GM18867 (cell line): ENCODE results near the gene FPR2.

Experiments
- ATAC-seq: cut with Tn5 transposase; IDR thresholded peaks from one replicate; pipeline ENCODE4 v1.9.1; 2021; ENCODE audit warnings: mild to moderate bottlenecking, moderate library complexity; ENCODE audit not compliant: unreplicated experiment

The FPR2 gene

DNA sequence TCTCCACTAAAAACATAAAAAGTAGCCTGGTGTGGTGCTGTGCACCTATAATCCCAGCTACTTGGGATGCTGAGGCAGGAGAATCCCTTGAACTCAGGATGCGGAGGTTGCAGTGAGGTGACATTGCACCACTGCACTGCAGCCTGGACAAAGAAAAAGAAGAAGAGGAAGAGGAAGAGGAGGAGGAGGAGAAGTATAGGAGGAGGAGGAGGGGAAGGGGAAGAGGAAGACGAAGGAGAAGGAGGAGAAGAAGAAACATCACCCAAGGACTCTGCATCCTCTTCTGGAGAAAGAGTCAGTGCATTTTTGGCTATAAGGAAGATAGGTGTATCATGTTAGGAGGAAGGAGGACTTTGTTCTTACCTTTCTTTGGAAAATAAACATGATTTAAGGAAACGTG is 21.0 kb downstream of the FPR2 start:
- no peak for ATAC-seq

- ATAC-seq, result no peak
Measured at GRCh38 chr19:51783372-51783771, 22.4 kb downstream of the FPR2 start.

- no peak for ATAC-seq
Measured at GRCh38 chr19:51784109-51784785, 23.3 kb downstream of the FPR2 start.

DNA sequence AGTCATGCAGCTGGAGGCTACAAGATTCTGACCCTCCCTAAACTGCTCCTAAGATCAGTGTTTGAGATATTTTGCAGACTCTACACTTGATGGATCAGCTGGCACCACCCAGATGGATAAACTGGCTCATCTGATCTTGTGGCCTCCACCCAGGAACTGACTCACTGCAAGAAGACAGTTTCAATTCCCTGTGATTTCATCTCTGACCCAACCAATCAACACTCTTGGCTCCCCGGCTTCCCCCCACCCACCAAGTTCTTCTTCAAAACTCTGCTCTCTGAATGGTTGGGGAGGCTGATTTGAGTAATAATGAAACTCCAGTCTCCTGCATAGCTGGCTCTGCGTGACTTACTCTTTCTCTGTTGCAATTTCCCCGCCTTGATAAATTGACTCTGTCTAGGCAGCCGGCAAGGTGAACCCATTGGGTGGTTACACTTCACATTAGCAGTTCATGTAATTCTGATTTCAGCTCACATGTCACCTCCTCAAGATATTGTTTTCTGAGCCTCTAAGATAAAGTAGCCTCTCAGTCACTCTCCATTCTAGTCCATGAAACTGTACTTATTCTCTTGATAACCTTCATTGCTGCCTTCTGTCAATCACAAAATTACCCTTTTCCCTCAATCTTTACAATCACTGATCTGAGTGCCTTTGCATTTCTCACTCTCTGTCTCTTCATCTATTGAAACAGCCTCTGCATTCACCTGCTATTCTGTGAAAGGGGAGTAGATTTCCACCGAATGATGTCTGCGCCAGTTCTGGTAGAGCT is 24.1 kb downstream of the FPR2 start:
- ATAC-seq, result no peak

DNA sequence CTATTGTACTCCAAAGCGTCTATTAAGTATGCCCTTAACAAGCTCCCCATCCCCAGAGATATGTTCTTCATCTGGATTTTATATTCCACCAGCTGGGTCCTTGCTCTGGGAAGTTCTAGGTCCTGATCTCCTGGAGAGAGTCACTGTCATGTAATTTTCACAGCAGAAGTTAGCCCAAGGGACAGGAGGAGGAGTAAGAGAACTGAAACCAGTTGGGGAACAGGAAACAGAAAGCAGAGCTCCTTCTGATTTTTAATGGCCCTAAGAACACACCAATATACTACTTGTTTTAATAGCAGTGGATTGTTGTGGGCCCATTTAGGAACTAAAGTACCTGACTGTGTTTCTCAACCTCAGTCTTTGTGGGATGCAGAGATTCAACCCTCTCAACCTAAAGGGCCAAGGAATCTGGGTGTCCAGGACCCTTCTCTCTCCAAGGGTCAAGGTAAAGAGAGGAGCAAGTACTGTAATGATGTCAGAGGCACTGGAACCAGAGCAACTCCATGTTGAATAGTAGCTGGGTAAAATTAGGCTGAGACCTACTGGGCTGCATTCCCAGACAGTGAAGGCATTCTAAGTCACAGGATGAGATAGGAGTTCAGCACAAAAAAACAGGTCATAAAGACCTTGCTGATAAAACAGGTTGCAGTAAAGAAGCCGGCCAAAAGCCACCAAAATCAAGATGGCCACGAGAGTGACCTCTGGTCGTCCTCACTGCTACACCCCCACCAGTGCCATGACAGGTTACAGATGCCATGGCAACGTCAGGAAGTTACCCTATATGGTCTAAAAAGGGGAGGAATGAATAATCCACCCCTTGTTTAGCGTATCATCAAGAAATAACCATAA is 25.9 kb downstream of the FPR2 start:
- no peak for ATAC-seq

- no peak for ATAC-seq
Measured at GRCh38 chr19:51788029-51788428, 27.0 kb downstream of the FPR2 start.

GRCh38 chr19:51789061-51789795 is 28.2 kb downstream of the FPR2 start:
- no peak for ATAC-seq

DNA sequence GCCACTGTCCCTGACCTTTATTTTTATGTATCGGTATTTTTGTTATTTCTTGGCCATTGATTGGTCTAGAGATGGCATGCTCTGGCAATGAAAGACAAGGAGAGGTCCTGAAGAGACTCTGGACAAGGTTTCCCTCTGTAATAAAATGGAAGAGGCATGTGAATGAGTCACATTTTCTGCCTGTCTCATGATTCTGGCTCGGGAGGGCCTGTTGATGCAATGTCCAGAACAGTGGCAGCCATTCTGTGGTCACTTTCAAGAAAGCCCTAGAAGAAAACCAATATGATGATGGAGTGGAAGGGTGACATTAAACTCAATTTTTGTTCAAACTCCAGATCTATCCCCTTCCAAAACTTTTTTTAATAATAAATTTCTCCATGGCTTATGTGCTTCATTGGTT is 32.0 kb downstream of the FPR2 start:
- no peak for ATAC-seq

GRCh38 chr19:51793994-51794393 is 33.0 kb downstream of the FPR2 start:
- no peak for ATAC-seq

- no peak for ATAC-seq
Measured at GRCh38 chr19:51794885-51795490, 34.0 kb downstream of the FPR2 start, which contains the start of gene FPR3. Gene FPR3, plus strand, starts transcription at chr19:51795157. Its CDS starts 28,592 bp downstream, at chr19:51823749.

GRCh38 chr19:51796195-51796679 is 35.3 kb downstream of the FPR2 start:
- no peak for ATAC-seq

- no peak for ATAC-seq
Measured at GRCh38 chr19:51797480-51797879, 36.5 kb downstream of the FPR2 start.

DNA sequence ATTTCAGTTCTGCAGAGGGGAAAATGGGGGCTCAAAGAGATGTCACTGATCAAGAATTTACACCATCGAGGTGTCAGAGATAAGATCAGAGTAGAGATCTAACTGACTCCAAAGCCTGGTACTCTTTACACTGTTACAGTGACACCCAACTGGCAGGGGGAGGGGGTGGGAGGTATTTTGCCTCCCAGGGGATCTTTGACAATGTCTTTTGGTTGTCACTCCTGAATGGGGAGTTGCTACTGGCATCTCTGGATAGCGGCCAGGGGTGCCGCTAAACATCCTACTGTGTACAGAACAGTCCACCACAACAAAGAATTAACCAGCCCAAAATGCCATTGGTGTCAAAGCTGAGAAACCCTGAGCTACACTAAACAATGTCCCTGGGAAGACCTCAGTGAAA is 37.1 kb downstream of the FPR2 start:
- no peak for ATAC-seq

DNA sequence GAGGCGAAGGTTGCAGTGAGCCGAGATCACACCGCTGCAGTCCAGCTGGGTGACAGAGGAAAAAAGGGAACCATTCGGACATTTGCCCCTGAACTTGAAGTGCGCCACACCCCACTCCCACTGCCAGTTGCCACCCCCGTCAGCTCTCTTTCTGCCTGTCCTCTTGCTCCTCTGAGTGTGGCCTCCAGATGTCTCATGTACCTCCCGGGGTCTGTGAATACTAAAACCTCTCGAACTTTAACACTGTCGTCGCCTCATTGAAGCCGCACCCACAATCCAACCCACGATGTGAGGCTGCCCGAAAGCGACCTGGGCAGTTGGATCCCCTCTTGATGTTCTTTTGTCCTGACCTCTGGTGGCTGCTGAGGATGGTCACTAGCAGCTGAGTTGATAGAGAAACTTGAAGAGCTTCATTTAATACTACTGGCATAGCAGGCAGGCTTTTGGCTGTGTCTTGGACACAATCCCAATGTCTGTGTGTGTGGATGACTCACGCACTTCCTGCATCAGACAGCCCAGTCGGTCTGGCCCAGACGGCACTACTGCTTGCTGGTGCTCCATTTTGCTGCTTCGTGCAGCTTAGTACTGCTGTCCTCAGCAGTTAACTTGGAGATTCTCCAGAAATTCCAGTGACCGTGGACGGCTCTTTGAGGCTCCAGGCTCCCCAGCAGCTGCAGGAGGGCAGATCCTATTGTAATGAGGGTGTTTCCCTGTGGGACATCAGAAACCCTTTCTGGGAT is 38.2 kb downstream of the FPR2 start:
- no peak for ATAC-seq

GRCh38 chr19:51799774-51800472 is 38.9 kb downstream of the FPR2 start:
- no peak for ATAC-seq

- ATAC-seq, result no peak
Measured at GRCh38 chr19:51800473-51801244, 39.7 kb downstream of the FPR2 start.

GRCh38 chr19:51802775-51803174 is 41.8 kb downstream of the FPR2 start:
- ATAC-seq, result no peak

GRCh38 chr19:51803519-51803918 is 42.5 kb downstream of the FPR2 start:
- ATAC-seq, result no peak
